PC-9 (cell line): Measurements from ENCODE around the gene USP54. TPM values are rescaled to one million over a fixed set of nuclear protein-coding genes. Genes with fewer than 3 reads are reported as not detected.

Experiments used
- BruUV-seq: library from RNA; stranded (reverse); fragments of 400-500 nt; replicated peaks from 2 replicates; lab custom pipeline; 2021; lab: Mats Ljungman, UMichigan
- CTCF ChIA-PET: fragments of 300-600 bp; sonication (Branson Sonifier 250); formaldehyde crosslinking; loops from one replicate; lab custom pipeline; 2022; ENCODE audit warnings: antibody characterized with exemption; lab: Charles Lee
- POLR2A ChIA-PET: fragments of 300-600 bp; sonication (Branson Sonifier 250); formaldehyde crosslinking; loops from one replicate; lab custom pipeline; 2022; ENCODE audit warnings: antibody characterized with exemption; ENCODE audit not compliant: unreplicated experiment; lab: Charles Lee
- DNase-seq, 2 experiments: peaks; one replicate each; pipeline versions ENCODE4 v3.0.0 to v3.0.0-alpha.2; 2015 to 2022; ENCODE audit warnings: mixed read lengths in 1 of 2
- H2AFZ ChIP-seq: fragments of 200-600 bp; sonication (generic); 2 replicates; pipeline ENCODE4 v1.8.1; 2017; ENCODE audit warnings: antibody characterized with exemption
- H3F3A ChIP-seq: fragments of 200-600 bp; sonication (generic); 2 replicates; pipeline ENCODE4 v1.8.1; 2017; ENCODE audit warnings: antibody characterized with exemption, mild to moderate bottlenecking, low read depth; ENCODE audit not compliant: insufficient read depth
- H3K27ac ChIP-seq: fragments of 200-600 bp; sonication (generic); 2 replicates; pipeline ENCODE4 v1.6.1; 2016; ENCODE audit warnings: mixed run types
- H3K27me3 ChIP-seq: fragments of 200-600 bp; sonication (generic); 2 replicates; pipeline ENCODE4 v1.6.1; 2016; ENCODE audit warnings: low read depth, mixed run types; ENCODE audit not compliant: insufficient read depth
- H3K36me3 ChIP-seq: fragments of 200-600 bp; sonication (generic); 2 replicates; pipeline ENCODE4 v1.6.1; 2016; ENCODE audit warnings: low read depth, mixed run types
- H3K4me1 ChIP-seq: fragments of 200-600 bp; sonication (generic); replicated peaks from 2 replicates; pipeline ENCODE4 v1.6.1; 2016; ENCODE audit warnings: mixed run types; ENCODE audit not compliant: insufficient read depth
- H3K4me2 ChIP-seq: fragments of 200-600 bp; sonication (generic); 2 replicates; pipeline ENCODE4 v1.6.1; 2017; ENCODE audit warnings: mixed run types
- H3K4me3 ChIP-seq: fragments of 200-600 bp; sonication (generic); 2 replicates; pipeline ENCODE4 v1.6.1; 2016; ENCODE audit warnings: mixed run types
- H3K79me2 ChIP-seq: fragments of 200-600 bp; sonication (generic); 2 replicates; pipeline ENCODE4 v1.6.1; 2017; ENCODE audit warnings: low read depth, mixed run types
- H3K9me2 ChIP-seq: fragments of 200-600 bp; sonication (generic); 2 replicates; pipeline ENCODE4 v1.8.1; 2017; ENCODE audit warnings: mild to moderate bottlenecking; ENCODE audit not compliant: insufficient read depth
- H3K9me3 ChIP-seq: fragments of 200-600 bp; sonication (generic); 2 replicates; pipeline ENCODE4 v1.8.1; 2016; ENCODE audit warnings: low read depth; ENCODE audit not compliant: insufficient read depth
- H4K20me1 ChIP-seq: fragments of 200-600 bp; sonication (generic); 2 replicates; pipeline ENCODE4 v1.8.1; 2017; ENCODE audit not compliant: insufficient read depth
- CTCF ChIP-seq: fragments of 200-600 bp; sonication (generic); conservative IDR thresholded peaks from 2 replicates; pipeline ENCODE4 v1.6.1; 2017; ENCODE audit warnings: mixed run types, antibody characterized with exemption, mild to moderate bottlenecking, moderate library complexity
- EZH2 ChIP-seq: fragments of 200-600 bp; sonication (generic); IDR thresholded peaks from 2 replicates; pipeline ENCODE4 v1.8.0; 2017; ENCODE audit warnings: antibody characterized with exemption, low read depth
- intact Hi-C: fragments of 100-400 bp; cut with micrococcal nuclease; formaldehyde crosslinking; loops from one replicate; pipeline ENCODE4 v1.10.0; 2022; ENCODE audit not compliant: unreplicated experiment
- total RNA-seq: library from RNA; stranded (reverse); gene quantifications from 2 replicates; pipeline ENCODE4 v1.2.3, GENCODE V29; 2021

USP54 gene
- total RNA-seq, 1 experiment from 2014 or later, result 52.4 TPM

GRCh38 chr10:73449113-73449512 lies 142.0 kb downstream of the USP54 start:
- Histone ChIP-seq H3K27ac (no peak overlapping the region), H3K27me3 (no peaks in the 10 kb centered on the region), H3K79me2 (no peaks in the 10 kb centered on the region), H3F3A (no peaks in the 10 kb centered on the region), H3K4me1 (no peaks in the 10 kb centered on the region), H3K9me2 (no peaks in the 10 kb centered on the region), H2AFZ (no peak overlapping the region), H4K20me1 (no peaks in the 10 kb centered on the region), H3K4me3 (no peak overlapping the region), H3K36me3 (no peaks in the 10 kb centered on the region), H3K9me3 (no peaks in the 10 kb centered on the region), H3K4me2 (no peak overlapping the region)
- ChIA-PET POLR2A (no interaction called here), CTCF (no interaction called here)
- no peak for TF ChIP-seq CTCF
- TF ChIP-seq EZH2, result no peak
- DNase-seq, result no peak
- no TSS peak for BruUV-seq
- intact Hi-C loops, result no loop called here

- Histone ChIP-seq H3K36me3 (no peaks in the 10 kb centered on the region), H3K79me2 (no peaks in the 10 kb centered on the region), H2AFZ (no peak overlapping the region), H3K9me3 (no peaks in the 10 kb centered on the region), H3K4me2 (no peak overlapping the region), H4K20me1 (no peaks in the 10 kb centered on the region), H3K4me3 (no peak overlapping the region), H3K9me2 (no peaks in the 10 kb centered on the region), H3F3A (no peaks in the 10 kb centered on the region), H3K27ac (no peak overlapping the region), H3K4me1 (no peaks in the 10 kb centered on the region), H3K27me3 (no peaks in the 10 kb centered on the region)
- ChIA-PET CTCF (no interaction called here), POLR2A (no interaction called here)
- intact Hi-C loops, result no loop called here
- no TSS peak for BruUV-seq
- no peak for DNase-seq
- no peak for TF ChIP-seq CTCF
- TF ChIP-seq EZH2, result no peak
Observed at GRCh38 chr10:73448384-73448783, 142.8 kb downstream of the USP54 start.

Other genes starting within 250 kb of the USP54 start
- 3.1 and 4.1 TPM in 2 replicates for gene CFAP70, start 232.5 kb downstream of the USP54 start, total RNA-seq
- gene ANXA7, start 177.3 kb downstream of the USP54 start, total RNA-seq, result 149 and 154 TPM in 2 replicates
- 2.4 and 3.3 TPM in 2 replicates for gene MSS51, start 157.8 kb downstream of the USP54 start, total RNA-seq
- gene PPP3CB, start 95.3 kb downstream of the USP54 start, total RNA-seq, result 28.8 and 34.0 TPM in 2 replicates
- gene MYOZ1, start 50.1 kb upstream of the USP54 start, total RNA-seq, result 0.22 and 0.75 TPM in 2 replicates
- gene SYNPO2L, start 64.7 kb upstream of the USP54 start, total RNA-seq, result 0.76 and 1.2 TPM in 2 replicates
- 13.4 and 14.0 TPM in 2 replicates for gene AGAP5, start 106.8 kb upstream of the USP54 start, total RNA-seq
- 83.1 and 105 TPM in 2 replicates for gene SEC24C, start 153.0 kb upstream of the USP54 start, total RNA-seq
- gene CHCHD1, start 190.7 kb upstream of the USP54 start, total RNA-seq, result 44.1 and 44.5 TPM in 2 replicates
- gene ZSWIM8, start 194.3 kb upstream of the USP54 start, total RNA-seq, result 49.2 and 70.0 TPM in 2 replicates
- 20.4 and 22.8 TPM in 2 replicates for gene NDST2, start 220.3 kb upstream of the USP54 start, total RNA-seq